GM12878 (cell line): ENCODE data around the gene PTPRN2.

Experiments used
- CTCF ChIP-seq, 3 experiments: IDR thresholded peaks in 2 of 3; conservative IDR thresholded peaks in 1 of 3; 2 replicates each; pipeline ENCODE4 v1.5.1; 2011; ENCODE audit warnings: low read depth in 3 of 3, low read length in 3 of 3, mild to moderate bottlenecking in 3 of 3, control low read depth in 2 of 3, moderate library complexity in 2 of 3, inconsistent platforms in 1 of 3, mixed read lengths in 1 of 3; ENCODE audit not compliant: control insufficient read depth in 2 of 3, insufficient read depth in 1 of 3; ENCODE audit errors: extremely low read depth in 1 of 3
- ELK1 ChIP-seq: IDR thresholded peaks from 2 replicates; pipeline ENCODE4 v1.6.1; 2012; ENCODE audit warnings: low read depth, low read length, improper control_type of control experiment
- EP300 ChIP-seq, 2 experiments: fragments of 150-350 bp in 1 of 2; IDR thresholded peaks; 2 replicates each; pipeline ENCODE4 v1.6.1; 2011 to 2012; ENCODE audit warnings: low read depth in 2 of 2, low read length in 2 of 2, borderline replicate concordance in 1 of 2, improper control_type of control experiment in 1 of 2, inconsistent platforms in 1 of 2; ENCODE audit not compliant: control insufficient read depth in 1 of 2
- STAT3 ChIP-seq: IDR thresholded peaks from 2 replicates; pipeline ENCODE4 v1.6.1; 2011; ENCODE audit warnings: low read depth, low read length, improper control_type of control experiment
- TF ChIP-seq, protein P1 (sequence below): IDR thresholded peaks from 2 replicates; pipeline ENCODE4 v1.6.1; 2011; ENCODE audit warnings: low read depth, mild to moderate bottlenecking, low read length, moderate library complexity, borderline replicate concordance; ENCODE audit errors: extremely low read depth

GRCh38 chr7:158472596-158472995 lies 115.0 kb downstream of the PTPRN2 start:
- TF ChIP-seq, protein P1, sequence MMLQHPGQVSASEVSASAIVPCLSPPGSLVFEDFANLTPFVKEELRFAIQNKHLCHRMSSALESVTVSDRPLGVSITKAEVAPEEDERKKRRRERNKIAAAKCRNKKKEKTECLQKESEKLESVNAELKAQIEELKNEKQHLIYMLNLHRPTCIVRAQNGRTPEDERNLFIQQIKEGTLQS: no peak
- no peak for TF ChIP-seq EP300 (IDR thresholded peaks at IDR 0.05; ENCODE audit: borderline replicate concordance in 1 of 2, control insufficient read depth in 1 of 2, low read depth in 2 of 2, low read length in 2 of 2)
- TF ChIP-seq ELK1: no peak
- no peak for TF ChIP-seq STAT3
- TF ChIP-seq CTCF (IDR thresholded peaks at IDR 0.05 in 2 of 3, conservative IDR thresholded peaks at IDR 0.05 in 1 of 3; ENCODE audit: control insufficient read depth in 2 of 3, extremely low read depth in 1 of 3, insufficient read depth in 1 of 3, low read depth in 3 of 3, low read length in 3 of 3): no peak
